Upper lobe of right lung (tissue), 1 donor: ENCODE measurements around the gene FLAD1. TPM values are rescaled to one million over a fixed set of nuclear protein-coding genes. Genes with fewer than 3 reads are reported as not detected.

ENCODE experiments used
- ATAC-seq: fragments of 200-7000 bp; cut with Tn5 transposase; one replicate; pipeline ENCODE4 v1.9.1; 2020; ENCODE audit warnings: mild to moderate bottlenecking, moderate library complexity
- DNase-seq: peaks from one replicate; pipeline ENCODE4 v3.0.0-alpha.2; 2020
- H3K27ac ChIP-seq: fragments of 200-600 bp; one replicate; pipeline ENCODE4 v1.8.0; 2022
- H3K27me3 ChIP-seq: fragments of 200-600 bp; one replicate; pipeline ENCODE4 v1.8.0; 2022; ENCODE audit warnings: mild to moderate bottlenecking
- H3K36me3 ChIP-seq: fragments of 200-600 bp; one replicate; pipeline ENCODE4 v1.8.0; 2022
- H3K4me1 ChIP-seq: fragments of 200-600 bp; one replicate; pipeline ENCODE4 v1.8.0; 2022
- H3K4me3 ChIP-seq: fragments of 200-600 bp; one replicate; pipeline ENCODE4 v1.8.0; 2022; ENCODE audit warnings: mild to moderate bottlenecking
- H3K9me3 ChIP-seq: fragments of 200-600 bp; one replicate; pipeline ENCODE4 v1.8.0; 2022
- intact Hi-C: fragments of 100-400 bp; cut with DNase I; formaldehyde crosslinking; loops from one replicate; pipeline ENCODE4 v1.11.0; 2022
- total RNA-seq: library from RNA; stranded (reverse); fragmentation: NEBNext Ultra II Directional; extraction: Animal tissue kit (Norgen Biotek cat#: 25700); gene quantifications from one replicate; pipeline ENCODE4 v1.2.1, GENCODE V29; 2021
- TF ChIP-seq, protein P1 (sequence below): fragments of 200-600 bp; IDR thresholded peaks from one replicate; pipeline ENCODE4 v1.8.0; 2022; ENCODE audit warnings: antibody characterized with exemption
- donor health status: DM: no; HTN: yes; CAD: no; lungs with severe emphysema.

Gene FLAD1
- total RNA-seq, 1 donor from 2014 or later: 29.0 TPM

DNA sequence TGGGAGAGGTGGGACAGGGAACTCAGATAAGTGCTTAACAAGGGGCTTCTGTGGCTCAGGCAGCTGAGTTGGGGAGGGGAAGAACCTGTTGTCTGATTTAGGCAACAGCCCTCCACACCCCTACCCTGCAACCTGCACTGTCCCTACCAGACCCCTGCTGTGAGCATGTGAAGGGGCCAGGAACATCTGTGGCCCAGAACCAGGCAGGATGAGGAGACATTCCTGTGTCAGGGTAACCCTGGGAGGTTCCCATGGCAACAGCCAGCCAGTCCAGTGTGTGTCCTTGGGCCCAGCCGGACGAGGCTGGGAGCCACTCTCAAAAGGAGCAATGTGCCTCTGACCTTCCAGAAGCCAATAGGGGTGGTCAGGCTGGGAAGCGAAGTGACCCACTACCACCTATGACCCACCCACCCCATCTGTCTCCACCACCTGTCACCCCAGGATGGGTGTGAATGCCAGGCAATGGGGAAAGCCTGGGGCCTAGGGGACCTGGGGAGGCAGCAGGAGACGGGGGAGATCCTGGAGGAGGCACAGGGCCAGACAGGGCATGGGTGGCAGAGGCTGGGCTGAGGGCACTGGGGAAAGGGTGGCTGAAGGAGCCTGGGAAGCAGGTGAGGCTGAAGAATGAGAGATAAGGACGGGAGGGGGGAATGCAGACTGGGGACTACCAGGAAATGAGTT is 41.7 kb upstream of the FLAD1 start:
- intact Hi-C loops: no loop called here
- no peak for DNase-seq

DNA sequence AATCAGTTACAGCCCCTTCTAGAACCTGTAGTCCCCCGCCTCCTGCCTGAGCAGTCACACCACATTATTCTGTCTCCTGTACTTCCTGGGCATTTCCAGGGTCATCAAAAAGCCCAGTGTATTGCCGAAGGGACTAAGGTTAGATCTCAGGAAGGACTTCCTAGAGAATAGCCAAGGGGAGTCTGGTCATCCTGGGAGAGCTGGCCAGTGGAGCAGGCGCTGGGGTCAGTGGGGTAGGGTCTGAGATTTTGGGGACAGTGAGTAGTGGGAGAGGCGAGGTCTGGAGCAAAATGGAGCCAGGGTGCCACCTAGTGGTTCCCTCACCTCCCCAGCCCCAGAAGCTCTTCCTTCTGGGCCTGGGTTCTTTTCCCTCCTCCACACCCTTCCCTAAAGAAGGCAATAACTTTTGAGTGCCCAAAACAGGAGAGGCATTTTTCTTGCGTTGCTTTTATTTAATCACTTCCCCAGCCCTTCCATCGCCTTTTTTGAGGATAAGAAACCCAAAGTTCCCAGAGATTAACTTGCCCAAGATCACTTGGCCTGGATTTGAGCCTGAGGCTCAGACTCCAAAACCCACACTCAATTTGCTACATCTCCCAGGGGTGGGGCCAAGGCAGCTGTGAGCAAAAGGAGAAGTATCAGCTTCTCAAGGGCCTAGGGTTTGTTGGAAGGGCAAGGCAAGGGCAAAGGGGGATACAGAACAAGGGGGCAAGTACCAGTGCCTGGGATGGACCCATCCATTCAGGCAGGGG is 39.3 kb upstream of the FLAD1 start:
- H3K27ac ChIP-seq: peak overlapping the region; percentile 51
- peaks cover 37% of the 10 kb centered on the region for H3K36me3 ChIP-seq
- ATAC-seq (peak; percentile 56), DNase-seq (no peak)
- H3K9me3 ChIP-seq: no peaks in the 10 kb centered on the region
- TF ChIP-seq, protein P1, sequence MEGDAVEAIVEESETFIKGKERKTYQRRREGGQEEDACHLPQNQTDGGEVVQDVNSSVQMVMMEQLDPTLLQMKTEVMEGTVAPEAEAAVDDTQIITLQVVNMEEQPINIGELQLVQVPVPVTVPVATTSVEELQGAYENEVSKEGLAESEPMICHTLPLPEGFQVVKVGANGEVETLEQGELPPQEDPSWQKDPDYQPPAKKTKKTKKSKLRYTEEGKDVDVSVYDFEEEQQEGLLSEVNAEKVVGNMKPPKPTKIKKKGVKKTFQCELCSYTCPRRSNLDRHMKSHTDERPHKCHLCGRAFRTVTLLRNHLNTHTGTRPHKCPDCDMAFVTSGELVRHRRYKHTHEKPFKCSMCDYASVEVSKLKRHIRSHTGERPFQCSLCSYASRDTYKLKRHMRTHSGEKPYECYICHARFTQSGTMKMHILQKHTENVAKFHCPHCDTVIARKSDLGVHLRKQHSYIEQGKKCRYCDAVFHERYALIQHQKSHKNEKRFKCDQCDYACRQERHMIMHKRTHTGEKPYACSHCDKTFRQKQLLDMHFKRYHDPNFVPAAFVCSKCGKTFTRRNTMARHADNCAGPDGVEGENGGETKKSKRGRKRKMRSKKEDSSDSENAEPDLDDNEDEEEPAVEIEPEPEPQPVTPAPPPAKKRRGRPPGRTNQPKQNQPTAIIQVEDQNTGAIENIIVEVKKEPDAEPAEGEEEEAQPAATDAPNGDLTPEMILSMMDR: peak; percentile 73
- H3K4me1 ChIP-seq: peaks cover 28% of the 10 kb centered on the region
- no peaks in the 10 kb centered on the region for H3K27me3 ChIP-seq
- H3K4me3 ChIP-seq: no peak overlapping the region
- intact Hi-C loops: no loop called here

More for the DNA sequence above, 41.7 kb upstream of the FLAD1 start:
- Histone ChIP-seq H3K4me3 (no peak overlapping the region), H3K36me3 (peaks cover 17% of the 10 kb centered on the region), H3K9me3 (no peaks in the 10 kb centered on the region), H3K4me1 (peaks cover 36% of the 10 kb centered on the region), H3K27me3 (no peaks in the 10 kb centered on the region), H3K27ac (peak overlapping the region; percentile 44)
- TF ChIP-seq, protein P1: no peak
- ATAC-seq: no peak

DNA sequence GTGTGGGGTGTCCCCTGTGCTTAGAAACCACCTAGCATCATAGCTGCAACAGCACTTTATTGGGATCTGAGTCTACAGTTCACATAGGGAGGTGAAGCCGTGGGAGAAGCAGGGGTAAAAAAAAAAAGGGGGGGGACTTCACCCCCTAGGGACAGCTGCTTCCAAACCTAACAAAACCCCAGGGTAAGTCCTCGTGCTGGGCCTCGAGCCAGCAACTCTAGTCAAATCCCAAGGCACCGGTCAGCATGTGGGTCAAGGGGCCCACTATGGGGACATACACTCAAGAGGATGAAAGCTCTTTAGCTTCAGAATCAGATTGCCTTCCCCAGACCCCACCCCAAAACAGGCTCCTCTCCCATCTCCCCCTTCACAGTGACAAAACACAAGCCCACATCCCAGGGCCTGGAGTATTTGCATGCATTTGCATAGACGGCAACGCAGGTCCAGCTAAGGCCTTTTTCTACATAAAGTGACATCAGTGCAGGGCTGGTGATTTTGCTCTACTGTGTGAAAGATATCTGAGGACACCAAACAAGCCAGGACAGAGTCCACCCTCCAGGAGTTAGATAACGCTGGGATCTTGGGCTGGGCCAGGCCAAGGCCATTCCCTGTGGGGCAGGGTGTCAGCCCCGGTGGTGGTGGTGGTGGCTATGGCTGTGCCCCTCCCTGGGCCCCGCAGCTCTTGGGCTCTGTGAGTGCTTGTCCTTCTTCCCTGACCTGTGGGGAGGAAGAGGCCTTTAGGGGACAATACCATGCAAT is 38.6 kb upstream of the FLAD1 start:
- H3K27ac ChIP-seq: no peak overlapping the region

GRCh38 chr1:154945160-154945961 is 37.8 kb upstream of the FLAD1 start:
- Histone ChIP-seq H3K4me3 (no peak overlapping the region), H3K9me3 (no peaks in the 10 kb centered on the region), H3K36me3 (peaks cover 38% of the 10 kb centered on the region), H3K4me1 (peaks cover 28% of the 10 kb centered on the region), H3K27ac (no peak overlapping the region), H3K27me3 (no peaks in the 10 kb centered on the region)
- DNase-seq (no peak), ATAC-seq (no peak)
- intact Hi-C loops: no loop called here
- TF ChIP-seq, protein P1: no peak

More for the DNA sequence above, 38.6 kb upstream of the FLAD1 start:
- intact Hi-C loops: no loop called here
- no peak overlapping the region for H3K4me3 ChIP-seq
- ATAC-seq (no peak), DNase-seq (no peak)
- no peaks in the 10 kb centered on the region for H3K9me3 ChIP-seq
- H3K27me3 ChIP-seq: no peaks in the 10 kb centered on the region
- TF ChIP-seq, protein P1: no peak
- peaks cover 28% of the 10 kb centered on the region for H3K4me1 ChIP-seq
- H3K36me3 ChIP-seq: peaks cover 37% of the 10 kb centered on the region
